Caki2 (cell line): Measurements from ENCODE around the gene JARID2. TPM values are rescaled to one million over a fixed set of nuclear protein-coding genes. Genes with fewer than 3 reads are reported as not detected.

ENCODE experiments used
- DNase-seq: peaks from one replicate; pipeline ENCODE4 v3.0.0-alpha.2; 2015; ENCODE audit warnings: low read depth
- in situ Hi-C: cut with HindIII; loops from 2 replicates; pipeline ENCODE4 v1.10.0; 2016; ENCODE audit warnings: low sequenced_read_pairs, low pct_unique_long_range_greater_than_20kb, mixed read lengths
- total RNA-seq: library from RNA; depleted of rRNA; stranded (reverse); fragments of >200 nt; shearing (Covaris generic); gene quantifications from 2 replicates; pipeline ENCODE4 v1.2.3, GENCODE V29; 2014; ENCODE audit warnings: low replicate concordance; rRNA removed

The JARID2 gene
- 4.8 and 4.9 TPM in 2 replicates for total RNA-seq

DNA sequence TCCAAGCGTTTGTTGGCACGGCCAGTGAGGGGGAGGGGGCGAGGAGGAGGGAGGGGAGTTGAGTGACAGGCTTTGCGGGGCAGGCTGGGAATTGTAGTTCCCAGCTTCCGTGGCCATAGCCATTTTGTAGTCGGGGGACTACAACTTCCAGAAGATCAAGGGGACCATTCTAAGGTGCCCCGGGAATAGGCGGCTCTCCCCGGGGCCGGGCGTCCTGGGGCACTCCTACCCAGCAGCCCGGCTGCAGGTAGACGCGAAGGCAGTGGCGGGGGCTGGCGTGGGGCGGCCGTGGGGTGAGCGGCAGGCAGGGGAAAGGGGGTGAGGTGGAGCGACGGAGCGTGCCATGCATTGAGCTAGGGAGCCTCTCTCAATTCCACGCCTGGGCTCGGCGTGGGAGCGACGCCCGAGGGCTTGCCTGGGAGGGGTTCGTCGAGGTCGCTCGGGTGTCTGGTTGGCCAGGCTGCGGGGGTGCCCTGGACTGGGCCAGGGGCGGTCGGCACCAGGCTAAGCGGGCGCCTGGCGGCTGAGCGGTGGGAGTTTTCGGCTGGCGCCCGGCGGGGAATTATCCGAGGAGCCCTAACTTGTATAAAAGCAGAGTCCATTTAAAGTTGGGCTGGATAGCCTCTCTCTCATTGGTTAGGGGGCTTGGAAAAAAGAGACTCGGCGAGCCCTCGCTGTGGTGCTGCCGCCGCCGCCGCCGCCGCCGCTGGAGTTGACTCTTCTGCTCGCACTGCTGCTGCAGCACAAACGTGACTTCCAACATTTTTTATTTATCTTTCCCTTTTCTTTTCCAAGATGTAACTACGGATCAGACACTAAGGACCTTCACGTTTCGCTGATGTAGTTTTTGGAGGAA, at the start of gene JARID2:
Gene JARID2, plus strand, starts transcription at position 709 of the 856 bp plus-strand sequence. CDS start 471 bp downstream, outside the sequence.
- in situ Hi-C loops, result no loop called here
- DNase-seq, result peak; percentile 97

GRCh38 chr6:15200087-15200486, 45.8 kb upstream of the JARID2 start:
- DNase-seq, result no peak
- in situ Hi-C loops, result no loop called here

DNA sequence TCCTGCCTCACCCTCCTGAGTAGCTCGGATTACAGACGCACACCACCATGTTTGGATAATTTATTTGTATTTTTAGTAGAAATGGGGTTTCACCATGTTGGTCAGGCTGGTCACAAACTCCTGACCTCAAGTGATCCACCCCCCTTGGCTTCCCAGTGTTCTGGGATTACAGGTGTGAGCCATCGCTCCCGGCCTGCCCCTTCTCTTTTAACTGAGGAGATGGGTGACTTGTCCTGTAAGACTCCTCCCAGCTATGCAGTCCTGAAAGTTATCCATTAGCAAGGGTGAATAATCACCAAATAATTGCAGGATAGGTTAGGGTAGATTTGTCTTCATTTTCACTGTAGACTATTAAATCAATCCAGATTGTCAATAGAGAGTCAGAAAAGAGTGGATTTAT, 40.5 kb upstream of the JARID2 start:
- peak; percentile 65 for DNase-seq
- in situ Hi-C loops, result no loop called here

GRCh38 chr6:15206887-15207286, 39.0 kb upstream of the JARID2 start:
- in situ Hi-C loops, result no loop called here

DNA sequence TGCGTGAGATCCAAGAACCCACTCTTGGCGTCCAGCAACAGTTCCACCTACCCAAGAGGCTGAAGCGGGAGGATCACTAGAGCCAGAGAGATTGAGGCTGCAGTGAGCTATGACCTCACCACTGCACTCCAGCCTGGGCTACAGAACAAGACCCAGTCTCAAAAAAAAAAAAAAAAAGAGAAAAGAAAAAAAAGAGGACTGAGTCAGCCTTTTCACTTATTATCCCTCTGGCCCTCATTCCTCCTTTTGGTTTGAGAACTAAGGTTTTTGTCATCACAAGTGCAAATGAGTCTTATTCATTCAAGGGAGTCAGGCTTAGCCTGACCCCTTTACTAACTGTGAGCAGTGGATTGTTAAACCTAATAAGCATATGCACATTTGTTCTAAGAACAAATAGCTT, 37.9 kb upstream of the JARID2 start:
- DNase-seq, result peak; percentile 26
- in situ Hi-C loops, result no loop called here

More at GRCh38 chr6:15206887-15207286, 39.0 kb upstream of the JARID2 start:
- DNase-seq, result no peak

GRCh38 chr6:15213838-15214400, 31.9 kb upstream of the JARID2 start:
- in situ Hi-C loops, result no loop called here
- DNase-seq, result no peak

DNA sequence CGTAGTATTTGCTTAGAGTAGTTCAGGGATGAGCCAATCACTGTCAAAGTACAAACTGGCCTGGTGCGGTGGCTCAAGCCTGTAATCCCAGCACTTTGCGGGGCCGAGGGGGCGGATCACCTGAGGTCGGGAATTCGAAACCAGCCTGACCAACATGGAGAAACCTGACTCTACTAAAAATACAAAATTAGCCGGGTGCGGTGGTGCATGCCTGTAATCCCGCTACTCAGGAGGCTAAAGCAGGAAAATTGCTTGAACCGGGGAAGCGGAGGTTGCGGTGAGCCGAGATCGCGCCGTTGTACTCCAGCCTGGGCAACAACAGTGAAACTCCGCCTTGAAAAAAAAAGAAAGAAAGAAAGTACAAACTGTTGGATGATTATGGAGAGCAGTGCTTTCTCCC, 27.5 kb upstream of the JARID2 start:
- in situ Hi-C loops, result no loop called here
- DNase-seq, result no peak

- DNase-seq, result no peak
- in situ Hi-C loops, result no loop called here
These were observed 25.8 kb upstream of the JARID2 start for GRCh38 chr6:15220062-15220461.

DNA sequence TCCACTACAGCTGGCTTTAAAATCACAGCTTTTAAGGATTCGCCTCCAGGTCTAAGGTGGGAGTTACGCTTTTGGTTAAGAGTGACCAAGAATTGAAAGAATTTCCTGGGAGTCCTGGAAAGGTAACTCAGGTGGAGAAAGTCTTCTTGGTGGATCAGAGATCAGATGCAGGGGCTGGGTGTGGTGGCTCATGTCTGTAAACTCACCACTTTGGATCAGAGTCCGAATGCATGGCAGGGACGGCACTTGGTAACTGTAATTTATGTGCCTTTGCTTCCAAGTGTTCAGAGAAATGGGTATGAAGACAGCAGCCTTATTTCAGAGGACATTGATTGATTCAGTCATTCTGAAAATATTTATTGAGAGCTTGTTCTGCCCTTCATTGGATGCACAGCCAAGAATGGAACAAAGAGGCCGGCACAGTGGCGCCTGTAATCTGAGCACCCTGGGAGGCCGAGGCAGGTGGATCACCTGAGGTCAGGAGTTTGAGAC, 18.0 kb upstream of the JARID2 start:
- no peak for DNase-seq
- in situ Hi-C loops, result no loop called here

DNA sequence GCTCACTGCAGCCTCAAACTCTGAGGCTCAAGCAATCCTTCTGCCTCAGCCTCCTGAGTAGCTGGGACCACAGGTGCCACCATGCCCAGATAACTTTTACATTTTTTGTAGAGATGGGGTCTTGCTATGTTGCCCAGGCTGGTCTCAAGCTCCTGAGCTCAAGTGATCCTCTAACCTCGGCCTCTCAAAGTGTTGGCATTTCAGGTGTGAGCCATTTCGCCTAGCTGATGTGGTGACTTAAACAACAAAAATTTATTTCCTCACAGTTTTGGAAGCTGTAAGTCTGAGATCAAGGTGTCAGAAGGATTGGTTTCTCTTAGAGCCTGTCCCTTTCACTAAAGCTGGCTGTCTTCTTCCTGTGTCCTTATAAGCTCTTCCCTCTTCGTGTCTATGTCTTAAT, 15.0 kb upstream of the JARID2 start:
- DNase-seq, result no peak
- in situ Hi-C loops, result no loop called here

- in situ Hi-C loops, result no loop called here
- no peak for DNase-seq
These were observed 12.9 kb upstream of the JARID2 start for GRCh38 chr6:15232836-15233510.

GRCh38 chr6:15234068-15234758, 11.7 kb upstream of the JARID2 start:
- DNase-seq, result no peak
- in situ Hi-C loops, result no loop called here

DNA sequence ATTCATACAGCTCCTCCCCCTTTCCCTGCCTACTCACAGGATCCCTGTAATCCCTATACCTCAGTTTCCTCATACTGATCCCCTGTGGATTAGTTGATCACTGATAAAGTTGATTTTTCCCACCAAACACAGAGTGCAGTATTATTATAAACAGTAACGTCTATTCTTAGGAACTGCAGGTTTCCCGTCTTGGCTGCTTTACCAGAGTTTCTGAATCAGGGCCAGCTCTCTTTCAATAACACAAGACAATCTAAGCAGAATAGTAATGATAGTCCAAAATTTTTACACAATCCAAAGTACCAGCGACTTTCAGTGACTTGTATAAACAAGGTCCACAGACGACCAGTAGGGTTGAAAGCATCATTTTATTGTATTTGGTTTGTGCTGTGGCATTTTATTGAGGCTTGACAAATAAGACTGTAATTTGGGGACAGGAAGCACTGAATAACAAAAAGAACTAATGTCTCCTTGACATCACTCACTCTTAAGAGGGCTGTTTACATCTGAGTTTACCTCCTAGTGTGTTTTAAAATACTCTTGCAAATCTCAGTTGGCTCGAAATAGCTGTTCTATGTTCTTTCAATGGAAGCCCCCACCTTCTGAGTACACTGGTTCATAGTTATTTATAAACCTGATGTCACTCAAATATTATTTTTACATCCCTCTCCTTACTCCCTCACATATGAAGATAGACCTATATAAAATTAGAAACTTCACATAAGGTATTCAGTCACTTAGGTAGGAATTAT, 6.1 kb upstream of the JARID2 start:
- in situ Hi-C loops, result no loop called here
- no peak for DNase-seq

DNA sequence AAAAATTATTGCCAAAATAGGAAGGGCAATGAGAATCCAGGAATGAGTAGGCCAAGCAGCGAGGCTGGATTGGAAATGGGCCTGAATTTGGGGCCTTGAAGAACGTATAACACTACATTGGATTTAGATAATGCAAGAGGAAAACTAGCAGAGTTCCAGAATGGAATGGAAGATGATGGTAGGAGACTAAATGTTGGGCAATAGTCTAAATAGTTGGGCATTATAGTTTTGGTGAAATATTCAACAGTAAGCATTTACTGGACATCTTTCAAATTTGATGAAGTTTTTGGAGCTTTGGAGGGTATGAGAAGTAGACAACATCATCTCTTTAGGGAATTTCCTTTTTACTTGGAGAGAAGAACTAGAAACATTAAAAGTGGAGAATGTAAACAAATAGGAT, 3.4 kb upstream of the JARID2 start:
- in situ Hi-C loops, result no loop called here
- no peak for DNase-seq

DNA sequence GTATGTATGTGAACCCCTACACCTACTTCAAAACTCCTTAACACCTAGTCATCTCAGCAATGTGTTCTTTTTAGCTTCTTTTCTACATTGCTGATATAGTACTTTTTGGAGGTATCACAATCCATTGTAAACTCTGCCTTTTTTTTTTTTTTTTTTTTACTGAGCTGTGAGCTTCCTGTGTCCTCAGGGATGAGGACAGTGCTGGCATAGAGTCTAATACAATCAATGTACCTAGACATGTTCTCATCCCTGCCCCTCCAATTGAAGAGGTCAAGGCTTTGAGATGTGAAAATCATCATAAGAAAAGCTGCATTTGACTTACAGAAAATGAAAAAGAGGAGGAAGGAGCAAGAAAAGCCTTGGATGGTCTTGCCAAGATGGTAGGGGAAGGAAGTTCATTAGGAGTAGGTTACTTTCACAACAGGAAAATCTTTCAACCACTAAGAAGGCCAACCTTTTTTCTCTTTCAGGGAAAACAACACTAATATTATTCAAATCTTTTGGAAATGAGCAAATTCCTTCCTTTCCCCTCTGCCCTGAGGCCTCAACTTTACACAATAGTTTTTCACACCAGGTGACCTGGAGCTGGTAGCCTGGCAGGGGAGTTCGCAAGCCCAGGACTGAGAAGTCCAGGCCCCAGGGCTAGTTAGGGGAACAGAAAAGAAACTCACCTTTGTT, 2.8 kb upstream of the JARID2 start:
- in situ Hi-C loops, result no loop called here
- no peak for DNase-seq

- DNase-seq, result peak; percentile 14
- in situ Hi-C loops, result no loop called here
These were observed 1.8 kb upstream of the JARID2 start for GRCh38 chr6:15243910-15244619.
